ENCODE measurements around the gene IL4I1. TPM values are rescaled to one million over a fixed set of nuclear protein-coding genes. Genes with fewer than 3 reads are reported as not detected.
"Not testable (repeated sequence)": the region's sequence is repeated elsewhere in the genome, so short reads cannot be mapped to it uniquely, and the experiment has no call there.

Gene IL4I1
- total RNA-seq, 6 donors from 2014 or later, result 0.44 to 7.3 (median 2.1) TPM

GRCh38 chr19:49929121-49929610 is 32.5 kb upstream of the IL4I1 start, which contains the start of the genes ATF5 and NUP62:
Gene ATF5 (plus strand): TSS chr19:49929205. CDS start chr19:49930851, 1,646 bp downstream.
Gene NUP62 (minus strand): TSS chr19:49929504. CDS start chr19:49909807, 19,697 bp downstream.
- Histone ChIP-seq H3K4me1 (peaks cover 25 to 43% (median 27%) of the 10 kb centered on the region in 4 donors), H3K4me3 (peak within 1 kb of the TSS; percentile 73 to 100 (median 84)), H3K9me3 (no peaks in the 10 kb centered on the region), H3K36me3 (peaks cover 0 to 30% (median 21%) of the 10 kb centered on the region in 4 donors), H3K27me3 (no peaks in the 10 kb centered on the region), H3K27ac (peak within 1 kb of the TSS; percentile 91 to 97 (median 94))
- no peak for TF ChIP-seq EP300 (IDR thresholded peaks at IDR 0.05)
- peak in 1 of 4 donors; percentile 19 for TF ChIP-seq POLR2A (IDR thresholded peaks at IDR 0.05)
- TF ChIP-seq CTCF (IDR thresholded peaks at IDR 0.05), result no peak
- TF ChIP-seq POLR2AphosphoS5 (IDR thresholded peaks at IDR 0.05), result peak; percentile 40 to 41
- ATAC-seq (ENCODE audit: low FRiP score in 2 of 2), result peak; percentile 78 to 84
- DNase-seq, result peak; percentile 81 to 99
- WGBS, 2 donors, result 0% methylated on average over 44 to 48 of the region's 48 CpGs

GRCh38 chr19:49927526-49928264 is 31.0 kb upstream of the IL4I1 start:
- H3K27me3 ChIP-seq, result no peaks in the 10 kb centered on the region
- ATAC-seq (ENCODE audit: low FRiP score in 2 of 2), result no peak
- WGBS, 2 donors, result 81 to 88% methylated on average over 14 of the region's 14 CpGs
- H3K4me3 ChIP-seq, result peak overlapping the region in 2 of 4 donors; percentile 73 to 77
- H3K36me3 ChIP-seq, result peaks cover 0 to 43% (median 33%) of the 10 kb centered on the region in 4 donors
- TF ChIP-seq POLR2AphosphoS5 (IDR thresholded peaks at IDR 0.05), result no peak
- TF ChIP-seq CTCF (IDR thresholded peaks at IDR 0.05), result no peak
- no peak for TF ChIP-seq POLR2A (IDR thresholded peaks at IDR 0.05)
- TF ChIP-seq EP300 (IDR thresholded peaks at IDR 0.05), result no peak
- H3K4me1 ChIP-seq, result peaks cover 25 to 48% (median 27%) of the 10 kb centered on the region in 4 donors
- H3K9me3 ChIP-seq, result no peaks in the 10 kb centered on the region
- no peak for DNase-seq
- peak overlapping the region in 3 of 4 donors; percentile 30 to 97 (median 91) for H3K27ac ChIP-seq

GRCh38 chr19:49926515-49926914 is 29.8 kb upstream of the IL4I1 start:
- DNase-seq, result no peak
- no peak overlapping the region for H3K4me3 ChIP-seq
- WGBS, 2 donors, result 90 to 91% methylated on average over 10 of the region's 10 CpGs
- no peaks in the 10 kb centered on the region for H3K27me3 ChIP-seq
- H3K36me3 ChIP-seq, result peaks cover 0 to 54% (median 41%) of the 10 kb centered on the region in 4 donors
- no peaks in the 10 kb centered on the region for H3K9me3 ChIP-seq
- no peak for ATAC-seq (ENCODE audit: low FRiP score in 2 of 2)
- H3K27ac ChIP-seq, result no peak overlapping the region
- TF ChIP-seq CTCF (IDR thresholded peaks at IDR 0.05) (no peak), POLR2A (IDR thresholded peaks at IDR 0.05) (no peak), EP300 (IDR thresholded peaks at IDR 0.05) (no peak), POLR2AphosphoS5 (IDR thresholded peaks at IDR 0.05) (no peak)
- peaks cover 25 to 48% (median 27%) of the 10 kb centered on the region in 4 donors for H3K4me1 ChIP-seq

GRCh38 chr19:49925486-49925885 is 28.8 kb upstream of the IL4I1 start:
- no peak for TF ChIP-seq POLR2A (IDR thresholded peaks at IDR 0.05)
- no peak for TF ChIP-seq EP300 (IDR thresholded peaks at IDR 0.05)
- TF ChIP-seq CTCF (IDR thresholded peaks at IDR 0.05), result no peak
- TF ChIP-seq POLR2AphosphoS5 (IDR thresholded peaks at IDR 0.05), result no peak
- H3K4me3 ChIP-seq, result no peak overlapping the region
- DNase-seq, result no peak
- H3K27me3 ChIP-seq, result no peaks in the 10 kb centered on the region
- H3K27ac ChIP-seq, result no peak overlapping the region
- ATAC-seq (ENCODE audit: low FRiP score in 2 of 2), result no peak
- WGBS, 2 donors, result 96 to 97% methylated on average over 5 of the region's 5 CpGs
- no peaks in the 10 kb centered on the region for H3K9me3 ChIP-seq
- H3K36me3 ChIP-seq, result peaks cover 0 to 64% (median 47%) of the 10 kb centered on the region in 4 donors
- peaks cover 22 to 45% (median 26%) of the 10 kb centered on the region in 4 donors for H3K4me1 ChIP-seq

- Histone ChIP-seq H3K36me3 (peaks cover 0 to 66% (median 47%) of the 10 kb centered on the region in 4 donors), H3K4me1 (peaks cover 18 to 39% (median 20%) of the 10 kb centered on the region in 4 donors)
- H3K27ac ChIP-seq; H3K9me3 ChIP-seq; H3K4me3 ChIP-seq; H3K27me3 ChIP-seq; ATAC-seq (ENCODE audit: low FRiP score in 2 of 2): not testable (repeated sequence)
- 94 to 96% methylated on average over 11 to 13 of the region's 13 CpGs for WGBS, 2 donors
- DNase-seq, result peak in 1 of 2 donors; percentile 16
These were observed 28.2 kb upstream of the IL4I1 start for GRCh38 chr19:49924881-49925210.
